Measurements from ENCODE around the gene PKIG.
A peak's percentile ranks its signal among the peaks of the same experiment; 100 is the strongest.
"Not testable (repeated sequence)": the region's sequence is repeated elsewhere in the genome, so short reads cannot be mapped to it uniquely, and the experiment has no call there.

The PKIG gene

GRCh38 chr20:44643596-44644229 is 61.3 kb downstream of the PKIG start:
- no peak for DNase-seq

- no peak for DNase-seq
Measured at GRCh38 chr20:44644230-44644617, 61.8 kb downstream of the PKIG start.

- DNase-seq = no peak
Measured at GRCh38 chr20:44644667-44645131, 62.3 kb downstream of the PKIG start.

GRCh38 chr20:44646023-44646640 is 63.8 kb downstream of the PKIG start:
- peak; percentile 40 for DNase-seq

GRCh38 chr20:44646641-44647274 is 64.4 kb downstream of the PKIG start:
- no peak for DNase-seq

- no peak for DNase-seq
Measured at GRCh38 chr20:44648068-44648467, 65.7 kb downstream of the PKIG start.

GRCh38 chr20:44648579-44648978 is 66.2 kb downstream of the PKIG start:
- DNase-seq = no peak

GRCh38 chr20:44649126-44649525 is 66.7 kb downstream of the PKIG start:
- DNase-seq = no peak

- no peak for DNase-seq
Measured at GRCh38 chr20:44649976-44650375, 67.6 kb downstream of the PKIG start.

GRCh38 chr20:44650771-44651433 is 68.5 kb downstream of the PKIG start:
- no peak for DNase-seq

GRCh38 chr20:44651434-44651683 is 69.0 kb downstream of the PKIG start:
- DNase-seq = no peak

GRCh38 chr20:44651684-44652423 is 69.5 kb downstream of the PKIG start, which contains the start of gene ADA:
Gene ADA (minus strand): TSS chr20:44651699. CDS start chr20:44651607, 92 bp downstream.
- peak; percentile 39 for DNase-seq

GRCh38 chr20:44653546-44653945 is 71.2 kb downstream of the PKIG start:
- no peak for DNase-seq

GRCh38 chr20:44654210-44654609 is 71.8 kb downstream of the PKIG start:
- DNase-seq = not testable (repeated sequence)

GRCh38 chr20:44656448-44656847 is 74.1 kb downstream of the PKIG start:
- no peak for DNase-seq

- DNase-seq = no peak
Measured at GRCh38 chr20:44657875-44658274, 75.5 kb downstream of the PKIG start.

GRCh38 chr20:44658810-44659209 is 76.4 kb downstream of the PKIG start:
- DNase-seq = no peak

GRCh38 chr20:44659931-44660330 is 77.6 kb downstream of the PKIG start:
- DNase-seq = no peak

- no peak for DNase-seq
Measured at GRCh38 chr20:44660581-44660980, 78.2 kb downstream of the PKIG start.

GRCh38 chr20:44662261-44662660 is 79.9 kb downstream of the PKIG start:
- no peak for DNase-seq

- no peak for DNase-seq
Measured at GRCh38 chr20:44664131-44664530, 81.8 kb downstream of the PKIG start.

GRCh38 chr20:44666066-44666465 is 83.7 kb downstream of the PKIG start:
- no peak for DNase-seq

Data from NCI-H1105 treated with DMSO at 0.1 percent for 48 hours (cell line).